H1 (cell line): ENCODE results near the gene LCE3C. TPM values are rescaled to one million over a fixed set of nuclear protein-coding genes. Genes with fewer than 3 reads are reported as not detected.

Source experiments
- EZH2 ChIP-seq: fragments of 200-600 bp; sonication (generic); IDR thresholded peaks from 2 replicates; pipeline ENCODE4 v1.7.1; 2012; ENCODE audit warnings: low read depth, mild to moderate bottlenecking, moderate library complexity, low read length, inconsistent platforms; ENCODE audit not compliant: severe bottlenecking
- POLR2A ChIP-seq, 2 experiments: IDR thresholded peaks; 1 replicate in 1 of 2; 2 replicates in 1 of 2; pipeline ENCODE4 v1.6.1; 2011; ENCODE audit warnings: low read depth in 2 of 2, low read length in 2 of 2, mild to moderate bottlenecking in 2 of 2; ENCODE audit errors: control extremely low read depth in 1 of 2
- RBBP5 ChIP-seq: IDR thresholded peaks from 2 replicates; pipeline ENCODE4 v1.7.1; 2012; ENCODE audit warnings: low read depth, mild to moderate bottlenecking, inconsistent platforms, low read length, moderate library complexity, borderline replicate concordance
- SIN3A ChIP-seq, 2 experiments: IDR thresholded peaks in 1 of 2; conservative IDR thresholded peaks in 1 of 2; 2 replicates each; pipeline ENCODE4 v1.6.1; 2011 to 2012; ENCODE audit warnings: low read length in 2 of 2, improper control_type of control experiment in 1 of 2, low read depth in 1 of 2, mild to moderate bottlenecking in 1 of 2
- SP4 ChIP-seq: IDR thresholded peaks from 2 replicates; pipeline ENCODE4 v1.6.1; 2012; ENCODE audit warnings: low read length, inconsistent platforms
- TAF7 ChIP-seq: optimal IDR thresholded peaks from 2 replicates; pipeline ENCODE3; 2011; ENCODE audit warnings: low read depth, mild to moderate bottlenecking, inconsistent platforms, low read length, moderate library complexity, borderline replicate concordance
- polyA plus RNA-seq, 7 experiments: library from polyadenylated mRNA; depleted of rRNA in 3 of 7; stranded (reverse) in 5 of 7; unstranded in 2 of 7; fragments of >200 nt in 5 of 7; fragments of 200-250 nt in 2 of 7; gene quantifications; 1 replicate in 5 of 7; 2 replicates in 1 of 7; 4 replicates in 1 of 7; pipeline versions ENCODE4 v1.2.1 to v1.2.3, GENCODE V29; 2011 to 2013; ENCODE audit warnings: missing spikeins in 2 of 7, mixed read lengths in 2 of 7
- total RNA-seq: library from RNA; stranded (reverse); fragmentation: NEBNext Ultra II Directional; extraction: Animal tissue kit (Norgen Biotek cat#: 25700); gene quantifications from 2 replicates; pipeline ENCODE4 v1.2.1, GENCODE V29; 2021

Gene LCE3C
- total and polyA plus RNA-seq, 2 of the 8 experiments (the other 6 are each of a cell fraction or from before 2014, with no cell fraction given), result not detected

DNA sequence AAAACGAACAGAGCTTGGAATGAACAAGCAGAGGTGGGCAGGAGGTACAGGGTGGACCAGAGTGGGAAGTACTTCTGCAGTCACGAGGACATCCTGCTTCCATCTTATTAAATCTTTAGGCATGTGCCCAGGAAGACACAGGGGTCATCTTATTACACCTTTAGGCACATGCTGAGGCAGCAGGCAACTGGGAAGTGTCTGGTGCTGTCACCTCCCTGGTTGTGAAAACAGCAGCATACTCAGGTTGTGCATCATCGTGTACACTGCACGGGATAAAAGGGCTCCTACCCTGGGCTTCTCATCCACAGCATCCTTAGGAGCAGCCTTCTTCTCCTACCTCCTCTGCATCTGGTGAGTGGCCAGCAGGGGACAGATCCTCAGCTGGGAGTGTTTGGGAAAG is at the start of gene LCE3C (continued):
- TF ChIP-seq RBBP5 (no peak), TAF7 (no peak), EZH2 (no peak), SP4 (no peak), SIN3A (conservative IDR thresholded peaks at IDR 0.05 in 1 of 2, IDR thresholded peaks at IDR 0.05 in 1 of 2; ENCODE audit: low read depth in 1 of 2, low read length in 2 of 2) (no peak), POLR2A (IDR thresholded peaks at IDR 0.05; ENCODE audit: control extremely low read depth in 1 of 2, low read depth in 2 of 2, low read length in 2 of 2) (no peak)
